HL-60 (cell line): ENCODE data around the gene EFNA4.

Source experiments
- CTCF ChIP-seq: IDR thresholded peaks from one replicate; pipeline ENCODE4 v1.5.1; 2011; ENCODE audit warnings: low read length, control low read depth, inconsistent platforms; ENCODE audit not compliant: insufficient read depth
- SPI1 ChIP-seq: IDR thresholded peaks from 2 replicates; pipeline ENCODE4 v1.6.1; 2012; ENCODE audit warnings: low read depth, mild to moderate bottlenecking, borderline replicate concordance

GRCh38 chr1:155092131-155092530, 28.6 kb downstream of the EFNA4 start:
- no peak for TF ChIP-seq CTCF
- no peak for TF ChIP-seq SPI1
